ENCODE measurements around the gene ZNF385B. TPM values are rescaled to one million over a fixed set of nuclear protein-coding genes. Genes with fewer than 3 reads are reported as not detected.

Gene ZNF385B
- total RNA-seq, 1 experiment from 2014 or later = 2.2 TPM

GRCh38 chr2:179805001-179805400, 56.4 kb downstream of the ZNF385B start:
- no peak for TF ChIP-seq CBFB (CRISPR knock-in tag; IDR thresholded peaks at IDR 0.05; ENCODE audit: low read depth)
- no peak for TF ChIP-seq E2F5 (CRISPR knock-in tag; IDR thresholded peaks at IDR 0.05)
- TF ChIP-seq ATF1 (CRISPR knock-in tag; IDR thresholded peaks at IDR 0.05) = no peak
- no peak for TF ChIP-seq NFATC4 (CRISPR knock-in tag; IDR thresholded peaks at IDR 0.05)
- TF ChIP-seq ZSCAN18 (CRISPR knock-in tag; IDR thresholded peaks at IDR 0.05) = no peak
- TF ChIP-seq ZNF423 (CRISPR knock-in tag; IDR thresholded peaks at IDR 0.05) = no peak
- no peak for TF ChIP-seq MYBL2 (CRISPR knock-in tag; IDR thresholded peaks at IDR 0.05)
- no peak for TF ChIP-seq MXD4 (CRISPR knock-in tag; IDR thresholded peaks at IDR 0.05; ENCODE audit: borderline replicate concordance)
- no peak for TF ChIP-seq ZMAT4 (CRISPR knock-in tag; IDR thresholded peaks at IDR 0.05)
- TF ChIP-seq OVOL2 (CRISPR knock-in tag; IDR thresholded peaks at IDR 0.05; ENCODE audit: borderline replicate concordance) = no peak
- no peak for TF ChIP-seq SOX15 (CRISPR knock-in tag; IDR thresholded peaks at IDR 0.05)
- no peak for TF ChIP-seq SMAD3 (CRISPR knock-in tag; IDR thresholded peaks at IDR 0.05; ENCODE audit: borderline replicate concordance)

GRCh38 chr2:179804206-179804605, 57.2 kb downstream of the ZNF385B start:
- Mint-ChIP-seq H3K27me3 (ENCODE audit: low read depth) (no peaks in the 10 kb centered on the region), H3K4me1 (peaks cover 11% of the 10 kb centered on the region), H3K27ac (no peak overlapping the region), H3K36me3 (no peaks in the 10 kb centered on the region), H3K4me3 (no peak overlapping the region), H3K9me3 (peaks cover 6% of the 10 kb centered on the region; the same call in 1 of the 2 replicates)
- DNase-seq (ENCODE audit: low spot score) = no peak
- POLR2A ChIA-PET = no interaction called here
- CTCF ChIA-PET = no interaction called here
- ATAC-seq = no peak
- TF ChIP-seq USF2 (CRISPR knock-in tag; IDR thresholded peaks at IDR 0.05) = no peak
- TF ChIP-seq NR2C2 (CRISPR knock-in tag; IDR thresholded peaks at IDR 0.05) = no peak
- no peak for TF ChIP-seq ZNF425 (CRISPR knock-in tag; conservative IDR thresholded peaks at IDR 0.05)
- TF ChIP-seq CTCF (IDR thresholded peaks at IDR 0.05) = no peak
- no peak for TF ChIP-seq SMAD4 (CRISPR knock-in tag; IDR thresholded peaks at IDR 0.05)
- no peak for TF ChIP-seq TEAD1 (CRISPR knock-in tag; IDR thresholded peaks at IDR 0.05)
- TF ChIP-seq IRF1 (CRISPR knock-in tag; IDR thresholded peaks at IDR 0.05) = no peak
- TF ChIP-seq JAZF1 (CRISPR knock-in tag; IDR thresholded peaks at IDR 0.05) = no peak
- no peak for TF ChIP-seq MLX (CRISPR knock-in tag; IDR thresholded peaks at IDR 0.05)
- TF ChIP-seq ERG (CRISPR knock-in tag; IDR thresholded peaks at IDR 0.05) = no peak
- TF ChIP-seq ZNF121 (CRISPR knock-in tag; IDR thresholded peaks at IDR 0.05) = no peak
- no peak for TF ChIP-seq TEAD4 (CRISPR knock-in tag; IDR thresholded peaks at IDR 0.05)
- TF ChIP-seq SOX15 (CRISPR knock-in tag; IDR thresholded peaks at IDR 0.05) = no peak
- no peak for TF ChIP-seq ATF1 (CRISPR knock-in tag; IDR thresholded peaks at IDR 0.05)

More at GRCh38 chr2:179805001-179805400, 56.4 kb downstream of the ZNF385B start:
- Mint-ChIP-seq H3K4me1 (peaks cover 11% of the 10 kb centered on the region), H3K27me3 (ENCODE audit: low read depth) (no peaks in the 10 kb centered on the region), H3K4me3 (no peak overlapping the region), H3K9me3 (peaks cover 6% of the 10 kb centered on the region; the same call in 1 of the 2 replicates), H3K36me3 (no peaks in the 10 kb centered on the region), H3K27ac (no peak overlapping the region)
- ChIA-PET CTCF (no interaction called here), POLR2A (no interaction called here)
- no peak for ATAC-seq
- no peak for DNase-seq (ENCODE audit: low spot score)
